NCI-H187 (cell line): Measurements from ENCODE around the gene TM4SF1.

Experiments
- DNase-seq, 2 experiments: peaks; one replicate each; lab custom pipeline; 2025; lab: John Stamatoyannopoulos, UW

The TM4SF1 gene

GRCh38 chr3:149377408-149378364 is at the start of gene TM4SF1:
Gene TM4SF1 (minus strand): TSS chr3:149377649. CDS start chr3:149377547, 102 bp downstream.
- no peak for DNase-seq

GRCh38 chr3:149426325-149426724 is 48.9 kb upstream of the TM4SF1 start:
- DNase-seq: no peak

- no peak for DNase-seq
Observed at GRCh38 chr3:149424918-149425317, 47.5 kb upstream of the TM4SF1 start.

- no peak for DNase-seq
Observed at GRCh38 chr3:149421764-149422163, 44.3 kb upstream of the TM4SF1 start.

GRCh38 chr3:149419816-149420215 is 42.4 kb upstream of the TM4SF1 start:
- DNase-seq: no peak

GRCh38 chr3:149417727-149418126 is 40.3 kb upstream of the TM4SF1 start:
- DNase-seq: no peak

- no peak for DNase-seq
Observed at GRCh38 chr3:149417174-149417573, 39.7 kb upstream of the TM4SF1 start.

- no peak for DNase-seq
Observed at GRCh38 chr3:149415484-149415883, 38.0 kb upstream of the TM4SF1 start.

- DNase-seq: no peak
Observed at GRCh38 chr3:149414557-149415231, 37.2 kb upstream of the TM4SF1 start.

- no peak for DNase-seq
Observed at GRCh38 chr3:149411583-149411982, 34.1 kb upstream of the TM4SF1 start.

GRCh38 chr3:149409351-149409750 is 31.9 kb upstream of the TM4SF1 start:
- no peak for DNase-seq

GRCh38 chr3:149407898-149408297 is 30.4 kb upstream of the TM4SF1 start:
- DNase-seq: no peak

- no peak for DNase-seq
Observed at GRCh38 chr3:149406244-149406752, 28.8 kb upstream of the TM4SF1 start.

GRCh38 chr3:149403443-149403842 is 26.0 kb upstream of the TM4SF1 start:
- DNase-seq: no peak

- DNase-seq: no peak
Observed at GRCh38 chr3:149402481-149402880, 25.0 kb upstream of the TM4SF1 start.

- no peak for DNase-seq
Observed at GRCh38 chr3:149401926-149402310, 24.5 kb upstream of the TM4SF1 start.

GRCh38 chr3:149401212-149401925 is 23.9 kb upstream of the TM4SF1 start:
- DNase-seq: no peak

GRCh38 chr3:149400645-149401044 is 23.2 kb upstream of the TM4SF1 start:
- DNase-seq: no peak

- no peak for DNase-seq
Observed at GRCh38 chr3:149398296-149398695, 20.8 kb upstream of the TM4SF1 start.

- no peak for DNase-seq
Observed at GRCh38 chr3:149397528-149397927, 20.1 kb upstream of the TM4SF1 start.

GRCh38 chr3:149396476-149396875 is 19.0 kb upstream of the TM4SF1 start:
- no peak for DNase-seq
